ENCODE results near the gene SCAF1. TPM values are rescaled to one million over a fixed set of nuclear protein-coding genes. Genes with fewer than 3 reads are reported as not detected.

The SCAF1 gene
- polyA plus RNA-seq, 1 donor from 2014 or later, result 11.9 TPM

DNA sequence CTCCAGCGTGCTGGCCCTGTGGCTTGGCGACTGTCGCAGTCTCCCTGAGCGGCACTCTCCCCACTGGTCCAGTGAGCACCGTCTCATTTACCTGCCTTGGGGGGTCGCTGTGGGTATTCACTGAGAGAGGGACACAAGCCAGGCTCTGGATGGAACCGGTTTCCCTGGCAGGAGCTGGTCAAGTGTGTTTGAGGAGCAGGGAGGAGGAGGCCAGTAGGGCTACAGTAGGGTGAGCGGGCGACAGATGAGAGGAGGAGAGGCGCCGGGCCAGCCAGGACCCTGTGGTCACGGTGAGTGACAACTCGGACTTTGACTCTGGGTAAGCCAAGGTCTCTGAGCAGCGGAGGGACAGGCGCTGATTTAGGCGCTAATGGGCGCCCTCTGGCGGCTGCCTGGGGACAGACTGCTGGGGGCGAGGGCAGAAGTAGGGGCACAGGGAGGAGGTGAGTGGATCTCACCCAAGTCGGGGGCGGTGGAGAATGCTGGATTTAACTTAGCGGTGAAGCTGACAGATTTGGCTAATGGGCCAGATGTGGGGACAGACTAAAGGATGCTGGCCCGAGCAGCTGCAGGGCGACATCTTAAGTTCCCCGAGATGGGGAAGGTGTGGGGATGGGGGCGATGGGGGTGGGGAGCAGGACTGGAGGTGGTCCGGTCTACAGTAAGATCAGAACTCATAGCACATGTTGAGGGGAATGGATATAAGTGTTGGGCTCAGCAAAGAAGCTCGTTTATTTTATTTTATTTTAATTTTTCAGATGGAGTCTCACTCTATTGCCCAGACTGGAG is 30.3 kb downstream of the SCAF1 start:
- Histone ChIP-seq H3K9ac (ENCODE audit: low read length) (no peak overlapping the region), H2AFZ (ENCODE audit: low read depth, low read length) (no peak overlapping the region), H3F3A (ENCODE audit: insufficient read depth, low read length, poor library complexity, severe bottlenecking) (no peaks in the 10 kb centered on the region), H4K20me1 (ENCODE audit: insufficient read depth) (no peaks in the 10 kb centered on the region), H3K9me3 (ENCODE audit: low read length) (no peaks in the 10 kb centered on the region), H3K9me2 (ENCODE audit: insufficient read depth, low read length) (no peaks in the 10 kb centered on the region), H3K36me3 (ENCODE audit: insufficient read depth, low read length) (no peaks in the 10 kb centered on the region), H3K27ac (ENCODE audit: low read length) (no peak overlapping the region), H3K27me3 (ENCODE audit: insufficient read depth, low read depth, low read length) (no peaks in the 10 kb centered on the region), H3K4me2 (ENCODE audit: low read length) (no peak overlapping the region), H3K4me3 (ENCODE audit: low read length) (peak overlapping the region; percentile 22), H3K79me2 (replicated peaks; ENCODE audit: insufficient read depth, low read length) (no peaks in the 10 kb centered on the region)
- TF ChIP-seq CTCF (IDR thresholded peaks at IDR 0.05; ENCODE audit: poor library complexity, severe bottlenecking) (peak; percentile 80), POLR2AphosphoS5 (IDR thresholded peaks at IDR 0.05) (no peak), SMC3 (conservative IDR thresholded peaks at IDR 0.05; ENCODE audit: poor library complexity) (peak; percentile 71), RAD21 (conservative IDR thresholded peaks at IDR 0.05) (peak; percentile 54), TAF1 (IDR thresholded peaks at IDR 0.05; ENCODE audit: low read depth) (no peak)

DNA sequence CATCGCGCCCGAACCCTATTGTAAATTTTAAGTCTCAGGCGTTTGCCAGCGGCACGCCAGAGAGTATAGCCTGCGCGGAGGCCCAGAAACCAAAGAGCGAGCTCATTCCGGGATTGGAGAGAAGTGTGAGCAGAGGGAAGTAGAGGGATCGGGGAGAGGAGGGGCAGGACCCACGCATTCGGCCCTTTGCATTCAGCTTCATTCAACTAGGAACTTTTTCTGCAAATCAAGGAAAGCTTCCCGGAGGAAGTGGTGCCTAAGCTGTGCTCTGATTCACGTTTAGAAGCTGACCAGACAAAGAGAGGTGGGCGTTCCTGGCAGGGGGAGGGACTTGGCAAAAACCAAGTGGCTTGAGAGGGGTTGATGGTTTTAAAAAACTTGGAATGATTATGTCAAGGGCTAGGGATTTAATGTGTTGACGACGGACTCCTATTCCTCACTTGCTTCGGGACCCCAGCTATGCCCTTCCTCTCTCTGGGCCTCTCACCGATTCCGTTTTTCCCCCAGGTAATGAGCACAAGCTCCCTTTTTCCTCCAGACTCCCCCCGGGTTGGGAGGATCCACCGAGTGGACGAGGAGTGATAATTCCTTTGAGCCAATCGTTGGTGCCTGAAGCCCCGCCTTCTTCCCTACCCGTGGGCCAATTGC is 34.3 kb downstream of the SCAF1 start:
- peaks cover 34% of the 10 kb centered on the region for H3K79me2 ChIP-seq (replicated peaks; ENCODE audit: insufficient read depth, low read length)
- H3K36me3 ChIP-seq (ENCODE audit: insufficient read depth, low read length), result no peaks in the 10 kb centered on the region
- peak overlapping the region; percentile 49 for H3K4me2 ChIP-seq (ENCODE audit: low read length)
- H3K4me3 ChIP-seq (ENCODE audit: low read length), result peak overlapping the region; percentile 68
- no peaks in the 10 kb centered on the region for H3K27me3 ChIP-seq (ENCODE audit: insufficient read depth, low read depth, low read length)
- peaks cover 3% of the 10 kb centered on the region for H3F3A ChIP-seq (ENCODE audit: insufficient read depth, low read length, poor library complexity, severe bottlenecking)
- peak overlapping the region; percentile 70 for H2AFZ ChIP-seq (ENCODE audit: low read depth, low read length)
- H3K9me2 ChIP-seq (ENCODE audit: insufficient read depth, low read length), result no peaks in the 10 kb centered on the region
- H3K9ac ChIP-seq (ENCODE audit: low read length), result peak overlapping the region; percentile 73
- peak overlapping the region; percentile 91 for H3K27ac ChIP-seq (ENCODE audit: low read length)
- no peaks in the 10 kb centered on the region for H3K9me3 ChIP-seq (ENCODE audit: low read length)
- TF ChIP-seq SMC3 (conservative IDR thresholded peaks at IDR 0.05; ENCODE audit: poor library complexity) (no peak), EP300 (conservative IDR thresholded peaks at IDR 0.05; ENCODE audit: poor library complexity, severe bottlenecking) (peak; percentile 56), MXI1 (conservative IDR thresholded peaks at IDR 0.05; ENCODE audit: poor library complexity, severe bottlenecking) (peak; percentile 19), EZH2 (IDR thresholded peaks at IDR 0.05; ENCODE audit: borderline replicate concordance, insufficient read depth, low read length, poor library complexity, severe bottlenecking) (no peak), POLR2AphosphoS5 (IDR thresholded peaks at IDR 0.05) (peak; percentile 66), TAF1 (IDR thresholded peaks at IDR 0.05; ENCODE audit: low read depth) (peak; percentile 5), RAD21 (conservative IDR thresholded peaks at IDR 0.05) (no peak), CTCF (IDR thresholded peaks at IDR 0.05; ENCODE audit: poor library complexity, severe bottlenecking) (peak; percentile 23), REST (IDR thresholded peaks at IDR 0.05; ENCODE audit: borderline replicate concordance) (peak; percentile 68)
- no peaks in the 10 kb centered on the region for H4K20me1 ChIP-seq (ENCODE audit: insufficient read depth)
